IMR-90 (cell line): ENCODE data around the gene MTMR6. TPM values are rescaled to one million over a fixed set of nuclear protein-coding genes. Genes with fewer than 3 reads are reported as not detected.

Experiments
- ATAC-seq: fragments of 200-7000 bp; cut with Tn5 transposase; 2 replicates; pipeline ENCODE4 v1.9.1; 2020; ENCODE audit warnings: low read depth, mild to moderate bottlenecking, moderate library complexity
- BruUV-seq: library from RNA; stranded (reverse); fragments of 400-500 nt; replicated peaks from 2 replicates; lab custom pipeline; 2021; lab: Mats Ljungman, UMichigan
- CTCF ChIA-PET: fragments of 300-600 bp; formaldehyde crosslinking; extraction: SDS; loops from one replicate; lab custom pipeline; 2021; ENCODE audit warnings: antibody characterized with exemption; lab: Yijun Ruan, JAX
- POLR2A ChIA-PET: fragments of 300-600 bp; sonication (Branson Sonifier 250); formaldehyde crosslinking; loops from one replicate; lab custom pipeline; 2022; ENCODE audit warnings: antibody characterized with exemption; ENCODE audit not compliant: unreplicated experiment; lab: Charles Lee
- DNase-seq: peaks from one replicate; pipeline ENCODE4 v3.0.0; 2013
- H2AFZ ChIP-seq: replicated peaks from 2 replicates; pipeline ENCODE3; 2013; ENCODE audit warnings: low read length, mild to moderate bottlenecking; ENCODE audit not compliant: poor library complexity
- H2AK5ac ChIP-seq: 2 replicates; pipeline ENCODE4 v1.6.1; 2013; ENCODE audit warnings: low read depth, low read length, inconsistent platforms
- H2AK9ac ChIP-seq: replicated peaks from 2 replicates; pipeline ENCODE3; 2013; ENCODE audit warnings: mild to moderate bottlenecking, low read depth, low read length, moderate library complexity; ENCODE audit not compliant: poor library complexity
- H2BK120ac ChIP-seq: 2 replicates; pipeline ENCODE4 v1.6.1; 2013; ENCODE audit warnings: low read depth, low read length, inconsistent platforms
- H2BK15ac ChIP-seq: 3 replicates; pipeline ENCODE4 v1.6.1; 2013; ENCODE audit warnings: low read depth, low read length, inconsistent platforms
- H2BK20ac ChIP-seq: 2 replicates; pipeline ENCODE4 v1.6.1; 2013; ENCODE audit warnings: low read depth, mild to moderate bottlenecking, inconsistent platforms, low read length, moderate library complexity
- H2BK5ac ChIP-seq: 2 replicates; pipeline ENCODE4 v1.6.1; 2013; ENCODE audit warnings: mild to moderate bottlenecking, low read depth, low read length, inconsistent platforms; ENCODE audit not compliant: poor library complexity, severe bottlenecking
- H3K14ac ChIP-seq: replicated peaks from 2 replicates; pipeline ENCODE4 v1.6.1; 2013; ENCODE audit warnings: low read depth, low read length, inconsistent platforms
- H3K18ac ChIP-seq: 2 replicates; pipeline ENCODE4 v1.6.1; 2013; ENCODE audit warnings: low read depth, low read length, control low read depth
- H3K23ac ChIP-seq: 2 replicates; pipeline ENCODE4 v1.6.1; 2013; ENCODE audit warnings: low read depth, low read length, inconsistent platforms
- H3K27ac ChIP-seq: 2 replicates; pipeline ENCODE4 v1.5.1; 2013; ENCODE audit warnings: mild to moderate bottlenecking, control low read depth, low read length; ENCODE audit not compliant: insufficient read depth
- H3K27me3 ChIP-seq: 2 replicates; pipeline ENCODE4 v1.6.1; 2013; ENCODE audit warnings: low read length; ENCODE audit not compliant: control insufficient read depth, insufficient read depth
- H3K36me3 ChIP-seq: 2 replicates; pipeline ENCODE4 v1.6.1; 2013; ENCODE audit warnings: low read length, mixed read lengths; ENCODE audit not compliant: control insufficient read depth, insufficient read depth
- H3K4ac ChIP-seq: 2 replicates; pipeline ENCODE4 v1.6.1; 2013; ENCODE audit warnings: low read depth, low read length, inconsistent platforms
- H3K4me1 ChIP-seq: 2 replicates; pipeline ENCODE4 v1.6.1; 2013; ENCODE audit warnings: low read length, mixed read lengths; ENCODE audit not compliant: control insufficient read depth, insufficient read depth
- H3K4me2 ChIP-seq: 2 replicates; pipeline ENCODE4 v1.6.1; 2013; ENCODE audit warnings: low read depth, mild to moderate bottlenecking, control low read depth, low read length, moderate library complexity
- H3K4me3 ChIP-seq: 2 replicates; pipeline ENCODE4 v1.5.1; 2013; ENCODE audit warnings: low read depth, mild to moderate bottlenecking, control low read depth, low read length, moderate library complexity; ENCODE audit not compliant: insufficient read depth
- H3K56ac ChIP-seq: 2 replicates; pipeline ENCODE4 v1.6.1; 2013; ENCODE audit warnings: low read length, inconsistent platforms; ENCODE audit not compliant: insufficient read depth; ENCODE audit errors: extremely low read depth
- H3K79me1 ChIP-seq, 2 experiments: 2 replicates each; pipeline ENCODE4 v1.6.1; 2013; ENCODE audit warnings: low read length in 2 of 2, inconsistent platforms in 1 of 2, low read depth in 1 of 2
- H3K9ac ChIP-seq: 2 replicates; pipeline ENCODE4 v1.6.1; 2013; ENCODE audit warnings: low read depth, low read length, control low read depth
- H3K9me1 ChIP-seq: 2 replicates; pipeline ENCODE4 v1.6.1; 2013; ENCODE audit warnings: low read length, inconsistent platforms; ENCODE audit not compliant: insufficient read depth
- H3K9me3 ChIP-seq: 2 replicates; pipeline ENCODE4 v1.6.1; 2013; ENCODE audit warnings: low read length; ENCODE audit not compliant: control insufficient read depth, insufficient read depth
- H4K20me1 ChIP-seq: 2 replicates; pipeline ENCODE4 v1.6.1; 2013; ENCODE audit warnings: low read length, inconsistent platforms; ENCODE audit not compliant: insufficient read depth
- H4K5ac ChIP-seq: 2 replicates; pipeline ENCODE4 v1.6.1; 2013; ENCODE audit warnings: mild to moderate bottlenecking, low read depth, low read length, control low read depth
- H4K8ac ChIP-seq, 2 experiments: 2 replicates each; pipeline ENCODE4 v1.6.1; 2013; ENCODE audit warnings: low read depth in 2 of 2, low read length in 2 of 2, control low read depth in 1 of 2, inconsistent platforms in 1 of 2
- H4K91ac ChIP-seq: 2 replicates; pipeline ENCODE4 v1.6.1; 2013; ENCODE audit warnings: low read depth, low read length, inconsistent platforms; ENCODE audit not compliant: insufficient read depth
- BHLHE40 ChIP-seq: fragments of 150-350 bp; IDR thresholded peaks from 2 replicates; pipeline ENCODE4 v1.6.1; 2016; ENCODE audit warnings: mild to moderate bottlenecking, low read depth, low read length
- CEBPB ChIP-seq: IDR thresholded peaks from 2 replicates; pipeline ENCODE4 v1.6.1; 2012; ENCODE audit warnings: low read depth, low read length, improper control_type of control experiment
- CHD1 ChIP-seq: IDR thresholded peaks from 2 replicates; pipeline ENCODE4 v1.6.1; 2012; ENCODE audit warnings: low read depth, low read length, improper control_type of control experiment
- CTCF ChIP-seq: conservative IDR thresholded peaks from 2 replicates; pipeline ENCODE4 v1.5.1; 2012; ENCODE audit warnings: mild to moderate bottlenecking, low read depth, low read length, improper control_type of control experiment
- ELK1 ChIP-seq: fragments of 150-350 bp; IDR thresholded peaks from 2 replicates; pipeline ENCODE4 v1.6.1; 2016; ENCODE audit warnings: low read depth, mild to moderate bottlenecking, low read length, moderate library complexity, borderline replicate concordance
- FOS ChIP-seq: fragments of 150-350 bp; IDR thresholded peaks from 2 replicates; pipeline ENCODE4 v1.6.1; 2016; ENCODE audit warnings: low read depth, low read length
- MAFK ChIP-seq: IDR thresholded peaks from 2 replicates; pipeline ENCODE4 v1.6.1; 2012; ENCODE audit warnings: low read depth, low read length, improper control_type of control experiment
- MAZ ChIP-seq: IDR thresholded peaks from 2 replicates; pipeline ENCODE4 v1.6.1; 2012; ENCODE audit warnings: low read depth, mild to moderate bottlenecking, low read length, improper control_type of control experiment, moderate library complexity, borderline replicate concordance
- MXI1 ChIP-seq: IDR thresholded peaks from 2 replicates; pipeline ENCODE4 v1.6.1; 2012; ENCODE audit warnings: low read depth, mild to moderate bottlenecking, low read length, moderate library complexity, borderline replicate concordance
- NFE2L2 ChIP-seq: fragments of 150-350 bp; IDR thresholded peaks from 2 replicates; pipeline ENCODE4 v1.6.1; 2016; ENCODE audit warnings: low read depth, mild to moderate bottlenecking, low read length
- RAD21 ChIP-seq: IDR thresholded peaks from 2 replicates; pipeline ENCODE4 v1.6.1; 2012; ENCODE audit warnings: low read length, improper control_type of control experiment
- RCOR1 ChIP-seq: IDR thresholded peaks from 2 replicates; pipeline ENCODE4 v1.6.1; 2012; ENCODE audit warnings: mild to moderate bottlenecking, low read length, improper control_type of control experiment; ENCODE audit not compliant: insufficient replicate concordance
- RFX5 ChIP-seq: IDR thresholded peaks from 2 replicates; pipeline ENCODE4 v1.8.0; 2012; ENCODE audit warnings: low read depth, mild to moderate bottlenecking, low read length, moderate library complexity
- SMC3 ChIP-seq: fragments of 150-350 bp; IDR thresholded peaks from 2 replicates; pipeline ENCODE4 v1.6.1; 2016; ENCODE audit warnings: low read depth, mild to moderate bottlenecking, antibody characterized with exemption, low read length, moderate library complexity
- USF2 ChIP-seq: fragments of 150-350 bp; IDR thresholded peaks from 2 replicates; pipeline ENCODE4 v1.6.1; 2017; ENCODE audit warnings: mild to moderate bottlenecking, antibody characterized with exemption, low read length, low read depth
- WGBS, 2 experiments: methylation state at CpG; one replicate each; pipeline versions ENCODE4 v1.1.5 to v1.1.7; 2013; ENCODE audit warnings: missing lambda C conversion rate in 2 of 2; ENCODE audit not compliant: insufficient read length in 1 of 2; ENCODE audit errors: extremely low coverage in 2 of 2; 5-methylcytosine and 5-hydroxymethylcytosine counted together
- dilution Hi-C: fragments of 300-500 bp; cut with HindIII; formaldehyde crosslinking; loops from one replicate; pipeline ENCODE4 v1.14.3; 2018; ENCODE audit warnings: low sequenced_read_pairs; ENCODE audit not compliant: unreplicated experiment
- in situ Hi-C: fragments of 300-500 bp; cut with MboI; formaldehyde crosslinking; loops from 3 replicates; pipeline ENCODE4 v1.14.3; 2019; ENCODE audit warnings: low sequenced_read_pairs, inconsistent platforms, mixed read lengths
- intact Hi-C: fragments of 100-400 bp; cut with micrococcal nuclease; formaldehyde crosslinking; loops from 2 replicates; pipeline ENCODE4 v1.10.0; 2022
- polyA plus RNA-seq, 3 experiments: library from polyadenylated mRNA; depleted of rRNA; stranded (reverse); fragments of >200 nt; gene quantifications; 2 replicates each; pipeline ENCODE4 v1.2.3, GENCODE V29; 2012; ENCODE audit warnings: low replicate concordance in 1 of 3
- total RNA-seq: library from RNA; depleted of rRNA; stranded (reverse); fragments of >200 nt; gene quantifications from 2 replicates; pipeline ENCODE4 v1.2.3, GENCODE V29; 2012

MTMR6 gene
- total and polyA plus RNA-seq, 2 of the 4 experiments (the other 2 are of a cell fraction) = 9.4 to 21.7 TPM

GRCh38 chr13:25281193-25281934, 5.9 kb downstream of the MTMR6 start:
- Histone ChIP-seq H2AFZ (no peak overlapping the region), H3K9me1 (peaks cover 5% of the 10 kb centered on the region; the same call in 1 of the 2 replicates), H2BK120ac (no peak overlapping the region), H3K4me2 (no peak overlapping the region), H3K14ac (no peak overlapping the region), H3K27me3 (no peaks in the 10 kb centered on the region), H2BK20ac (no peak overlapping the region), H4K8ac (no peak overlapping the region), H3K23ac (no peak overlapping the region), H2AK9ac (no peak overlapping the region), H3K4me3 (no peak overlapping the region), H3K27ac (no peak overlapping the region), H3K4ac (no peak overlapping the region), H3K79me1 (peaks cover 30 to 51% of the 10 kb centered on the region in 2 experiments), H3K4me1 (no peaks in the 10 kb centered on the region), H2AK5ac (no peak overlapping the region), H3K18ac (no peak overlapping the region), H3K9ac (no peak overlapping the region), H3K9me3 (no peaks in the 10 kb centered on the region), H4K91ac (no peak overlapping the region), H4K5ac (no peak overlapping the region), H3K36me3 (peaks cover 1% of the 10 kb centered on the region; the same call in 1 of the 2 replicates), H2BK15ac (no peak overlapping the region), H3K56ac (no peak overlapping the region), H2BK5ac (no peak overlapping the region), H4K20me1 (peaks cover 22% of the 10 kb centered on the region)
- DNase-seq (peak; percentile 3), ATAC-seq (no peak)
- intact Hi-C loops (no loop called here), in situ Hi-C loops (no loop called here), dilution Hi-C loops (no loop called here)
- no TSS peak for BruUV-seq
- ChIA-PET POLR2A (no interaction called here), CTCF (interaction anchor here (0.6 kb wide), 1 partner anchor 517 kb away, joined by 3 read pairs; the partner anchor contains the start of gene RNF17)
- no CpG with 5 or more reads among the region's 4 CpGs for WGBS, 2 experiments
- TF ChIP-seq MXI1 (no peak), FOS (no peak), USF2 (no peak), MAZ (no peak), CEBPB (no peak), CTCF (no peak), MAFK (no peak), ELK1 (no peak), SMC3 (no peak), RFX5 (no peak), RCOR1 (no peak), BHLHE40 (no peak), RAD21 (no peak), NFE2L2 (no peak), CHD1 (no peak)
